AG04449 (cell line): Measurements from ENCODE around the gene TCEA2.
"Not testable (repeated sequence)": the region's sequence is repeated elsewhere in the genome, so short reads cannot be mapped to it uniquely, and the experiment has no call there.

Source experiments
- CTCF ChIA-PET: fragments of 350-600 bp; formaldehyde crosslinking; extraction: SDS; loops from one replicate; lab custom pipeline; 2021; ENCODE audit warnings: antibody characterized with exemption; lab: Yijun Ruan, JAX
- POLR2A ChIA-PET: fragments of 400-600, 350-600 bp; formaldehyde crosslinking; extraction: SDS; loops from one replicate; lab custom pipeline; 2020; ENCODE audit warnings: antibody characterized with exemption, inconsistent platforms; lab: Yijun Ruan, JAX
- DNase-seq: peaks from one replicate; pipeline ENCODE4 v3.0.0-alpha.2; 2010; ENCODE audit warnings: low read depth, low spot score
- H3K4me3 ChIP-seq: 2 replicates; pipeline ENCODE4 v1.5.1; 2011; ENCODE audit warnings: low read depth, mild to moderate bottlenecking, control low read depth, low read length
- CTCF ChIP-seq: IDR thresholded peaks from one replicate; pipeline ENCODE4 v1.5.1; 2011; ENCODE audit warnings: mild to moderate bottlenecking, moderate library complexity, low read length, control low read depth, inconsistent platforms; ENCODE audit not compliant: insufficient read depth; ENCODE audit errors: missing control alignments

TCEA2 gene

GRCh38 chr20:64113796-64114355 lies 50.9 kb downstream of the TCEA2 start:
- CTCF ChIA-PET: interaction anchor here (1.4 kb wide), 1 partner anchor 76 kb away, joined by 4 read pairs; no protein-coding TSS in a partner anchor
- POLR2A ChIA-PET: no interaction called here
- no peak for TF ChIP-seq CTCF
- no peak for DNase-seq
- no peak overlapping the region for H3K4me3 ChIP-seq

- CTCF ChIA-PET: interaction anchor here (1.4 to 1.7 kb wide), 4 partner anchors 13 to 76 kb away, joined by 3 to 7 read pairs (median 4); no protein-coding TSS in a partner anchor
- TF ChIP-seq CTCF: no peak
- POLR2A ChIA-PET: no interaction called here
- H3K4me3 ChIP-seq: no peak overlapping the region
- no peak for DNase-seq
These were observed 51.5 kb downstream of the TCEA2 start for GRCh38 chr20:64114356-64114971.

- DNase-seq: no peak
- no peak for TF ChIP-seq CTCF
- CTCF ChIA-PET: interaction anchor here (1.4 to 1.7 kb wide), 4 partner anchors 14 to 77 kb away, joined by 3 to 7 read pairs (median 4); partner anchors contain the start of gene LKAAEAR1
- H3K4me3 ChIP-seq: no peak overlapping the region
- POLR2A ChIA-PET: no interaction called here
These were observed 52.3 kb downstream of the TCEA2 start for GRCh38 chr20:64115171-64115911.

GRCh38 chr20:64116016-64116415 lies 53.0 kb downstream of the TCEA2 start:
- DNase-seq: no peak
- no peak for TF ChIP-seq CTCF
- CTCF ChIA-PET: interaction anchor here (1.5 to 1.7 kb wide), 3 partner anchors 14 to 78 kb away, joined by 3 to 7 read pairs (median 5); partner anchors contain the start of gene LKAAEAR1
- POLR2A ChIA-PET: no interaction called here
- H3K4me3 ChIP-seq: no peak overlapping the region

GRCh38 chr20:64116541-64117431 lies 53.8 kb downstream of the TCEA2 start:
- H3K4me3 ChIP-seq: no peak overlapping the region
- no peak for DNase-seq
- ChIA-PET POLR2A (no interaction called here), CTCF (interaction anchor here (1.3 to 1.7 kb wide), 3 partner anchors 33 to 78 kb away, joined by 3 to 5 read pairs (median 3); partner anchors contain the start of gene LKAAEAR1)
- TF ChIP-seq CTCF: no peak

GRCh38 chr20:64117432-64117777 lies 54.4 kb downstream of the TCEA2 start:
- H3K4me3 ChIP-seq, POLR2A ChIA-PET, DNase-seq: not testable (repeated sequence)
- CTCF ChIA-PET: interaction anchor here (1.3 kb wide), 1 partner anchor 64 kb away, joined by 3 read pairs; no protein-coding TSS in a partner anchor
